Fibroblast of mammary gland (primary cell): Measurements from ENCODE around the gene FMO5.
"Not testable (repeated sequence)": the region's sequence is repeated elsewhere in the genome, so short reads cannot be mapped to it uniquely, and the experiment has no call there.

ENCODE experiments used
- DNase-seq: peaks from one replicate; pipeline ENCODE4 v3.0.0-alpha.2; 2010; ENCODE audit warnings: low read depth
- H3K4me3 ChIP-seq: 2 replicates; pipeline ENCODE4 v1.5.1; 2011; ENCODE audit warnings: low read depth, mild to moderate bottlenecking, low read length, moderate library complexity; ENCODE audit not compliant: control insufficient read depth
- CTCF ChIP-seq: conservative IDR thresholded peaks from 2 replicates; pipeline ENCODE4 v1.5.1; 2011; ENCODE audit warnings: low read depth, low read length, inconsistent platforms; ENCODE audit not compliant: control insufficient read depth, insufficient read depth

The FMO5 gene

GRCh38 chr1:147207192-147207591, 17.9 kb downstream of the FMO5 start:
- TF ChIP-seq CTCF: no peak
- no peak for DNase-seq
- H3K4me3 ChIP-seq: no peak overlapping the region

- no peak overlapping the region for H3K4me3 ChIP-seq
- no peak for DNase-seq
- TF ChIP-seq CTCF: no peak
These were observed 21.1 kb downstream of the FMO5 start for GRCh38 chr1:147204080-147204479.

- DNase-seq: no peak
- no peak overlapping the region for H3K4me3 ChIP-seq
- TF ChIP-seq CTCF: no peak
These were observed 22.6 kb downstream of the FMO5 start for GRCh38 chr1:147202576-147202975.

GRCh38 chr1:147201786-147202185, 23.4 kb downstream of the FMO5 start:
- no peak for DNase-seq
- no peak for TF ChIP-seq CTCF
- no peak overlapping the region for H3K4me3 ChIP-seq

- DNase-seq: peak; percentile 40
- no peak for TF ChIP-seq CTCF
- H3K4me3 ChIP-seq: no peak overlapping the region
These were observed 23.9 kb downstream of the FMO5 start for GRCh38 chr1:147201276-147201675.

- not testable (repeated sequence) for H3K4me3 ChIP-seq, DNase-seq
These were observed 27.8 kb downstream of the FMO5 start for GRCh38 chr1:147197324-147197723.

- no peak overlapping the region for H3K4me3 ChIP-seq
- no peak for TF ChIP-seq CTCF
- no peak for DNase-seq
These were observed 35.6 kb downstream of the FMO5 start for GRCh38 chr1:147189514-147189913.
